Measurements from ENCODE around the gene ICAM1.

DNA sequence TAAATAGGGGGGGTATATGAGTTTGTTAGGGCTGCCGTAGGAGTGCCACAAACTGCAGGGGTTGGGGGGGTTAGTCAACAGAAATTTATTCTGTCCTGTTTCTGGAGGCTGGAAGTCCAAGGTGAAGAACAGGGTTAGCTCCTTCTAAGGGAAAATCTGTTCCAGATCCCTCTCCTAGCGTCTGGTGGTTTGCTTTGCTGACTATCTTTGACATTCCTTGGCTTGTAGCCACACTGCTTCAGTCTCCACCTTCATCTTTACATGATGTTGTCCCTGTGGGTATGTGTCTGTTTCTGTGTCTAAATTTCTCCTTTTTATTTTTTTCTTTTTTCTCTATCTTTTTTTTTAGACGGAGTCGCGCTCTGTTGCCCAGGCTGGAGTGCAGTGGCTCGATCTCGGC, 8.1 kb upstream of the ICAM1 start:
- TF ChIP-seq, protein P1, sequence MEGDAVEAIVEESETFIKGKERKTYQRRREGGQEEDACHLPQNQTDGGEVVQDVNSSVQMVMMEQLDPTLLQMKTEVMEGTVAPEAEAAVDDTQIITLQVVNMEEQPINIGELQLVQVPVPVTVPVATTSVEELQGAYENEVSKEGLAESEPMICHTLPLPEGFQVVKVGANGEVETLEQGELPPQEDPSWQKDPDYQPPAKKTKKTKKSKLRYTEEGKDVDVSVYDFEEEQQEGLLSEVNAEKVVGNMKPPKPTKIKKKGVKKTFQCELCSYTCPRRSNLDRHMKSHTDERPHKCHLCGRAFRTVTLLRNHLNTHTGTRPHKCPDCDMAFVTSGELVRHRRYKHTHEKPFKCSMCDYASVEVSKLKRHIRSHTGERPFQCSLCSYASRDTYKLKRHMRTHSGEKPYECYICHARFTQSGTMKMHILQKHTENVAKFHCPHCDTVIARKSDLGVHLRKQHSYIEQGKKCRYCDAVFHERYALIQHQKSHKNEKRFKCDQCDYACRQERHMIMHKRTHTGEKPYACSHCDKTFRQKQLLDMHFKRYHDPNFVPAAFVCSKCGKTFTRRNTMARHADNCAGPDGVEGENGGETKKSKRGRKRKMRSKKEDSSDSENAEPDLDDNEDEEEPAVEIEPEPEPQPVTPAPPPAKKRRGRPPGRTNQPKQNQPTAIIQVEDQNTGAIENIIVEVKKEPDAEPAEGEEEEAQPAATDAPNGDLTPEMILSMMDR (IDR thresholded peaks at IDR 0.05), result no peak
- TF ChIP-seq POLR2AphosphoS5 (IDR thresholded peaks at IDR 0.05) (no peak), EP300 (IDR thresholded peaks at IDR 0.05) (no peak)
